Epithelial cell of prostate (primary cell): ENCODE measurements around the gene KNOP1.
"Not testable (repeated sequence)": the region's sequence is repeated elsewhere in the genome, so short reads cannot be mapped to it uniquely, and the experiment has no call there.

ENCODE experiments used
- DNase-seq: peaks from one replicate; pipeline ENCODE4 v3.0.0-alpha.2; 2011; ENCODE audit warnings: low read depth, low spot score
- H3K27ac ChIP-seq: fragments of 450-650 bp; 2 replicates; pipeline ENCODE4 v1.5.1; 2017; ENCODE audit warnings: mild to moderate bottlenecking

The KNOP1 gene

DNA sequence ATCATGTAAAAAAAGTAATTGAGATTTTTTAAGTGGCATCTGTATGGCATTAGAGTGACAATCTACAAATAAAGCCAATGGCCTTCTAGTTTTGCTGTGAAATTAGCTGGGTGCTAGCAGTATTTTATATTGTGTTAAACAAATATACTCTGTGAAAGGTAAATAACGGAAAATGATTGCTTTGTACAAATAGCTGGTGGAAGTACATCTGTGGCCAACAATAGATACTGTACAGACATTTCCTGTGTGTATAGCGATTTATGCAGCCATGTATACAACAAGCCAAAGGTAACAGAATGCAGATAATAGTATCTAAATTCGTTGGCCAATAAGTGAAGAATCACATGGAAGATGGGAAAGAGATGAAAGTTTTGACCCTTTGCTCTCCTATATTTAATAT is 26.6 kb upstream of the KNOP1 start:
- no peak overlapping the region for H3K27ac ChIP-seq
- no peak for DNase-seq

DNA sequence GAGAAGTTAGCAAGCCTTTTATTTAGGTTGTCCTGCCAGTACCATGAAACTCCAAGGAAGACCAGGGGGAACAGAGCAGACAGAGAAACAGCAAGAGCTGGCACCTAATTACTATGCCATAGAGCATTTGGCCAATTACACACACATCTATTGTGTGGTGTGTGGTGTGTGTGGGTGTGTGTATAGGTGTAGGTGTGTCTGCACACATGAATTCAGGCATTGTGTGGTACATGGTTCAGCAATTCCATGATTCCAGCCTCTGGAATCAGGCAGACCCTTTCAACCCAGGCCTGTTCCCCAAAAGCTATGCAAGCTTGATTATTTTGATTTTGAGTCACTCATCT is 25.8 kb upstream of the KNOP1 start:
- no peak overlapping the region for H3K27ac ChIP-seq
- DNase-seq: no peak

DNA sequence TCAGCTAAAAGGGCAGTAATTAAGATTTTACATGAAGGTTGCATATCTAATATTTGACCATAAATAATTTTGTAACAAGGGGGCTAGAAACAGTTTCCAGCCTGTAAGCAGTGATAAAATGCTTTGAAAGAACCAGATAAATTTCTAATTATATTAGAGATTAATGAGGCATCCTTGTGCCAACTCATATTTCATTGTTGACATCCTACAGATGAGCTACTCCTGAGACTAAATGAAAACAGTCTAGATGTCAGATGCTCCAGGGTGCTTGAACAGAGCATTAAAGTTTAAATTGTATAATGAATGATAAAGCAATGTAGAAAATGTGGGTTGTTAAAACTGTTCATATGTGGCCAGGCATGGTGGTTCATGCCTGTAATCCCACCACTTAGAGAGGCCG is 23.3 kb upstream of the KNOP1 start:
- no peak for DNase-seq
- H3K27ac ChIP-seq: no peak overlapping the region

DNA sequence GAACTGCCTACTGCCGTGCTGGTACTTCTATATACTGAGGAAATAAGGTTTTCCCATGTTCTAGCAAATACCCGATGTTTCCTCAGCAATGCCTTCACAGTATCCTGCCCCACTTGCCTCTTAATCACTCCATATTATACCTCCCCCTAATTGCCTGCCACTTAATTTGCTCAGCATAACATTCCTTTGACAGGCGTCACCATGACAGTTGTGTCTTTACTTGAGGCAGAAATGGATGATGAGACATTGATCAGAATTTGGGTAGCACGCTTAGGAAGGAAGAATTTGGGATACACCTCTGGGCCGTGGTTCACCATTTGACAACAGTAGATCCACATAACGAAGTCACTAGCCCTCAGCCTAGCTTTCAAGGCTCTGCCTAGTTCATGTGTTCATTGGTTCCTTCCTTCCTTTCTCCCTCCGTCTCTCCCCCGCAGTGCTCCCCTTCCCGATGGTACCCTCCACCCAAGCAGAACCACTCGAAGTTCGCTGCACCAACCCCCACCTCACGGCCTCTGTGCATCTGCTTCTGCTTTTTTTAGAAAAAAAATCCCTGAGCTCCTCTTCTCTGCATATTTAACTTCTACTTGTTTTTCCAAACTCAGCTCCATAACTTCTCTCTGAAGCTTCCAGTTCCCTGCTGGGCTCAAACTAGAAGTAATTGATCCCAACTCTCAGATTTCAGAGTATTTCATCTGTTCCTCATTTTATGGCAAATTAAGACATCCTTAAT is 19.4 kb upstream of the KNOP1 start:
- DNase-seq: no peak
- no peak overlapping the region for H3K27ac ChIP-seq

DNA sequence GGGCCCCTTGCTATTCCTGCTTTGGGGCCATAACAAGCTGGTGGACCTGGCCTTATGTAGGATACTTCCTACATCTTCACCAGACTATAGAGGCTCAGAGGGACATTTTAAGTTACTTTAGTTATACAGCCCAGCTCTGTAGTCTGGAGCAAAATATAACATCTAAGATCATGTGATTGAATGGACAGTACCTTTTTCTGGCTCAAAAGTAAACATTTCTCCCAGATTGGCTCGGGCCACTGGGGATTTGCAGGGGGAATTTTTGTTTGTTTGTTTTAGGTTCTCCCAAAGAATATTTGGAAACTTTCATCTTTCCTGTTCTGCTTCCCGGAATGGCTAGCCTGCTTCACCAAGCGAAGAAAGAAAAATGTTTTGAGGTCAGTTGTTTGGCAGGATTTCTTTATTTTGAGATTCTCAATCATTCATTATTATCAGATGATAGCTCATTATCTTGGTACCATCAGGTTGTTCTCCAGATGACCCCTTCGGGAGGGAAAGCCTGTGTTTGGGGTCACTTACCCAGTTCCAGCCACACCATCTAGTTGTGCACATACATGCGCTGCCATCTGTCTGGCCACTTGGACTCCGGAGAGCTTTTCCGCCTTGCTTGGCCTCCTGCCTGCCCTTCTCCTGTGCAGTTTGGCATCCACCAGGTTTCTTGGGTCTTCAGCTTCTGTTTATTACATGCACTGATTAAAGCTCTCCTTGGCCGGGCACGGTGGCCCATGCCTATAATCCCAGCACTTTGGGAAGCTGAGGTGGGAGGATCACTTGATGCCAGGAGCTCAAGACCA is 17.2 kb upstream of the KNOP1 start:
- DNase-seq: no peak

DNA sequence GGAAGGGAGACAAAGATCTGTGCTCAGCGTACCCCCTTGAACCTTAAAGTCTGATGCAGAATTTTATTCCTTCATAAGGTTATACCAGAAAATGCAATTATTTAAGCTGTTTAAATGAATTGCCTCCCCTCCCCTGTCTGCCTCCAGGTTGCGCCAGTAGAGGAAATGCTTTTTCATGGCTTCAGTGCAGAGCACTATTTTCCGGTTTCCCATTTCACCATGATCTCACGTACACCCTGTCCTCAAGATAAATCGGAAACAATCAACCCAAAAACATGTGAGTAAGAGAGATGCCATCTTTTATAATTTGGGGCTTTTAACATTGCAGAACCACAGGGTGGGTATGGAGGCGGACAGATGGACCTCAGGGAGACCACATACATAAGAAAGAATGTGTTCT is 15.5 kb upstream of the KNOP1 start:
- no peak for DNase-seq
- no peak overlapping the region for H3K27ac ChIP-seq

More for the DNA sequence above, 17.2 kb upstream of the KNOP1 start:
- H3K27ac ChIP-seq: no peak overlapping the region

DNA sequence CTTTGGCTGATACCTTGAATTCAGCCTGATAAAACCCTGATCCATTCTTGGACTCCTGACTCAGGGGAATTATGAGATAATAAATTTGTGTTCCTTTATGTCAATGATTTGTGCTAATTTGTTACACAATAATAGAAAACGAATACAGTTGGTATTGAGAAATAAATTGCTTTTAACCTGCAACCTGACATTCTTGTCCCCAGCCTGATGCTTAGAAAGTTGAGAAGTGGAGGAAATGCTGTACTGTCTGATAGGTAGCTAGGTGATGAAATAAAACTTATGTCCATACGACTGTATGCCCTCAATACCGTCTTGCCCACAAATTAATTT is 10.6 kb upstream of the KNOP1 start:
- no peak for DNase-seq
- H3K27ac ChIP-seq: no peak overlapping the region

DNA sequence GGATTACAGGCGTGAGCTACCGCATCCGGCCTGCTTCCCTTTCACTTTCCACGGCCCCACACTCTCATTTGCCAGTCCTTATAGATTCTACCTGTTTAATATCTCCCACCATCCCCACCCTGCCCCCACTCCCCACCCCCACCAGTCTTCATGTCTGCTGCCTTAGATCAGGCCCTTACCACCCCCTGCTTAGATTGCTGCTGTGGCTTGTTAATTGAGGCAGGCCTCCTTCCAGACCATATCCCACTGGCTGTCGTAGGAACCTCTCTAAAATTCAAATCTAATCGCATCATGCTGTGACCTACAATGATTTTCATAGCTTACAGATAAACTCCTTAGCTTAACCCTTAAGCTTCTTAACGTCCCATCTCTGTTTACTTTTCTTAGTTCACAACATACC is 5.0 kb upstream of the KNOP1 start:
- no peak overlapping the region for H3K27ac ChIP-seq
- DNase-seq: no peak

DNA sequence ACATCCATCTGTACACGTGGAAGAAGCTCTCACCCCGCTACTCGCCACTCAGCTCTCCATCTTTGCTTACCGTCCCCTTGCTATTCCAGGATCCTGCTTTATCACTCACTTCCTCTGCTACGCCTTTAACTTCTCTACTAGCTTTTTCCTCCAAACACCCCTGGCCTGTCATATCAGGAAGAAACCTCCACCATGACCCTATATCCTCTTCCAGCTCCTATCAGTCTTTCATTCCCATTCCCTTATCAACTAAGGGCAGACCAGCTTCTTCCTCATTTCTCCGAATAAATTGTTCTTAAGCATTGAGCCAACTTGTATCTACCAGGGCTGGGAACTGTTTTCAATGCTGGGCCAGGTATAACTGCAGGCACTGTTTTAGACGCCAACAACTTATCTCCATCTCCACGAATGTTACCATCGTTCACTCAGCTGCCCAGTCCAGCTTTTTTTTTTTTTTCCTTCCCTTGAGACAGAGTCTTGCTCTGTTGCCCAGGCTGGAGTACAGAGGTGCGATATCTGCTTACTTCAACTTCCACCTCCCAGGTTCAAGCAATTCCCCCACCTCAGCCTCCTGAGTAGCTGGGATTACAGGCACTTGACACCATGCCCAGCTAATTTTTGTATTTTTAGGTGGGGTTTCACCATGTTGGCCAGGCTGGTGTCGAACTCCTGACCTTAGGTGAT is 4.4 kb upstream of the KNOP1 start:
- no peak overlapping the region for H3K27ac ChIP-seq
- DNase-seq: no peak

DNA sequence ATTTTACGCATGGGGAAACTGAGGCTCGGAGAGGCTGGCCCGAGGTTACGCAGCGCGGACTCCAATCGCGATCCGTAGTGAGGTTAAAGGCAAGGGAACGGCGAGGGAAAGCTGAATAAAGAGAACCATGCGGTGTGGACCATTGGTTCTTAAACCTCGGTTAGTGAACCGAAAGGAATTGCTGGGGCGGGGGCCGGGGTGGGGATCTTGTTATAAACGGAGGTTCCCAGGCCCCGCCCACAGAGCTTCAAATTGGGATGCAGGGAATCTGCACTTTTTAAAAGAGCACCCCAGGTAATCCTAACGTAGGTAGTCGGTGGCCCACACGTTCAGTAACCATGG is 568 bp upstream of the KNOP1 start:
- peak overlapping the region; percentile 61 for H3K27ac ChIP-seq

DNA sequence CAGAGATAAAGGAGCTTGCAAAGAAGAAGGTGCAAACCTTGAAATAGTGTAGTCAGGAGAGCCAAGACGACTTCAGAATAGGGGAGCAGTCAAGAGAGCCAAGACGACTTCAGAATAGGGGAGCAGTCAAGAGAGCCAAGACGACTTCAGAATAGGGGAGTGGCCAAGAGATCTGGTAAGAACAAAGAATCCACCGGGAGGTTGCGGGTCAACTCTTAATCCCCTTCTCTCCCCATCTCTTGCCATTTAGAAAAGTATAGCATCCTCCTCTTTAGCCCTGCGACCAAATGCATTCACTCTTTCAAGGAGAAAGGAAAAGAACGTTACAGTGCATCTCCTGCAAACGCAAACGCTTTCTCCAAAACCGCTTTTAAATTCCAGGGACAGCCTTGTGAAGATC is 713 bp downstream of the KNOP1 start:
- peak overlapping the region; percentile 61 for H3K27ac ChIP-seq
- no peak for DNase-seq

More for the DNA sequence above, 568 bp upstream of the KNOP1 start:
- no peak for DNase-seq

DNA sequence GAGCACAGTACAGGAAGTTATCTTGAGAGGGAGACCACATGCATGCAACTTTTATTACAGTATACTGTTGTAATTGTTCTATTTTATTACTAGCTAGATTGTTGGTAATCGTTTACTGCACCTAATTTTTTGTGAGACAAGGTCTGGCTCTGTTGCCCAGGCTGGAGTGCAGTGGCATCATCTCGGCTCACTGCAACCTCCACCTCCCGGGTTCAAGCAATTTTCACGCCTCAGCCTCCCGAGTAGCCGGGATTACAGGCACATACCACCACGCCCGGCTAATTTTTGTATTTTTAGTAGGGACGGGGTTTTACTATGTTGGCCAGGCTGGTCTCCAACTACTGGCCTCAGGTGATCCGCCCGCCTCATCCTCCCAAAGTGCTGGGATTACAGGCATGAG is 1.3 kb downstream of the KNOP1 start:
- DNase-seq: not testable (repeated sequence)
- peak overlapping the region; percentile 24 for H3K27ac ChIP-seq

DNA sequence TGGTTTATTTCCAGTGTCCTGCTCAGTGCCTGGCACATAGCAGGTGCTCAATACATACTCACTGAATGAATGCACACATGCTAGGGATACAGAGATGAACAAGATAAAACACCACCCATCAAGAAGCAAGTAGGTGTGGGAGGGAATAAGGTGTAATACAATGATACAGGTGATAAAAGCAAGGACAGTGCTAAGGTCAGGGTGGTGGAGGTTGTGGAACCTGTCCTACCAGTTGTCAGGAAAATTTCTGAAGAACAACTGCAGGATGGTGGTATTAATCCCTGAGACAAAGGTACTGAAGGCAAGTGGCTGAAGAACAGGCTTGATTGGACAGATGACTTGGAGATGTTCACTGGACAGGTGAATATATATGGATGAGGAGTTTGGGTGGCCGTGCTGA is 1.8 kb downstream of the KNOP1 start:
- H3K27ac ChIP-seq: peak overlapping the region; percentile 24

DNA sequence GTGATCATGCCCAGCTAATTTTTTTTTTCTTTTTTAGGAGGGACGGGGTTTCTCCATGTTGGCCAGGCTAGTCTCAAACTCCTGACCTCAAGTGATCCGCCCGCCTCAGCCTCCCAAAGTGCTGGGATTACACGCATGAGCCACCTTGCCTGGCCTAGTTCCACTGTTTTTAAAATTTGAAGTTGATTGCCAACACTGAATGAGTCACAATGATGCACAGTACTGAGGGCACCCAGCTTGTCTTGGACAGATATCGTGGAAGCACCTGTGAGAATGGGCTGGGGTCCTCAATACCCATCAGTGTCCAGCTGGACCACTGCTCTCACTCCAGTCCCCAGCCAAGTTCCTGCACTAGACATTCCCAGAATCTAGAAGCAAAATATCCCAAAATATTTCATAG is 2.5 kb downstream of the KNOP1 start:
- DNase-seq: no peak
- peak overlapping the region; percentile 24 for H3K27ac ChIP-seq

More for the DNA sequence above, 1.8 kb downstream of the KNOP1 start:
- DNase-seq: no peak

DNA sequence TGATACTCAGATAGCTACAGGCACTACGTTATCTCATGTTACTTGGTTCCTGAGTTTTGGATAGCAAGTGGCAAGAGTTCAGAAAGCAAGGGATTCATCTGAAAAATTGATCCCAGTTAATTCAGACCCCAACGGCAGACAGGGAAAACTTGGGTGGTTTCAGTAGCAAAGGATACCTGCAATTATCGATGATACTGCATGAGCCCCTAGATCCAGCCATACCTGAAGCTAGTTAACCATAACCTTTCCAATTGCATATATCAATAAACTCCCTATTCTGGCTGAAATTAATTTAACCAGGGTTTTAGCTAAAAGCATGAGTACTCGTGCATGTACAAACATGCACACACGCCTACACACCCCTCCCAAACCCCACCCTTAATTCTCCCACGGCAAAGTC is 4.3 kb downstream of the KNOP1 start:
- H3K27ac ChIP-seq: no peak overlapping the region
- no peak for DNase-seq

DNA sequence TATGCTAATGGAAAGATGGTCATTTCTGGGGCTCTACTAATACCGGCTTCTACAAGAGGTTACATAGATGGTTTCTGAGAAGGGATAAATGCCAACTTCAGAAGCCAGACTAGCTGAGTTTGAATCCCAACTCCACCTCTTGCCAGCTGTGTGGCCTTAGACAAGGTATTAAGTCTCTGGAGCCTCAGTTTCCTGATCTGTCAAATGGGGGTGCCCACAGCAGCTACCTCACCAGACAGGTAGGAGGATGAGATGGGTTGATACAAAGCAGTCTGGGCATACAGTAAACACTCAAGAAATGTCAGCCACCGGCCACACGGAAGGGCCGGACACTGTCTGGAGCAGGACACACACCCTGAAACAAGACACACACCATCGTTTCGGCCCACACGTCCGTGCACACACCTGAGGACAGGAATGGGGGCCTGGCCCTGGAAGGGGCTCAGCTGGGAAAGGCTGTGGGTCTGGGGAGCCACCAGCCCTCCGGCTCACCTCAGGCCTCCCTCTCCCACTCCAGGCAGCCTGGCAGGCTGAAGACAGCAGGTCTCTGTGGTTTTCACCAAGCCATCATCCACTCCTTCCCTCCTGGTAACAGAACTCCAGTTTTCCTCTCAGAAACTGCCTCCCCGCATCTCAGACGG is 5.5 kb downstream of the KNOP1 start:
- no peak overlapping the region for H3K27ac ChIP-seq
- no peak for DNase-seq

DNA sequence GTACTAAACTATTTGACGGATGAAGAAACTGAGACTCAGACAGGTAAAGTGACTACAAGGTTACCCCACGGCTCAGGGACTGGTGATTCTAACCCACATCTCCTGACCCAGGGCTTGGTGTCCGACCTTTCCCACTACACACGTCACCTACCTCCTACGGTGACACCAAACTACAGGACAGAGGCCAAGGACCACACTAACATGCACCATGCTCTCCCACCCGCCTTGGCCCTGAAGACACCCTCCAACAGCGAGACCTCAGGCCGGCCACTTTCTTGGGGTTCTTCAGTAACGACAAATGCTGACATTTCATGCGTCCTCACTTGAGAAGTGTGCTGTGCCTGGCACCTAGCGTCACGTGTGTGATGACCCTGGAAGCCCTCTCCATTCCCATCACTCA is 6.4 kb downstream of the KNOP1 start:
- H3K27ac ChIP-seq: no peak overlapping the region
- DNase-seq: no peak

DNA sequence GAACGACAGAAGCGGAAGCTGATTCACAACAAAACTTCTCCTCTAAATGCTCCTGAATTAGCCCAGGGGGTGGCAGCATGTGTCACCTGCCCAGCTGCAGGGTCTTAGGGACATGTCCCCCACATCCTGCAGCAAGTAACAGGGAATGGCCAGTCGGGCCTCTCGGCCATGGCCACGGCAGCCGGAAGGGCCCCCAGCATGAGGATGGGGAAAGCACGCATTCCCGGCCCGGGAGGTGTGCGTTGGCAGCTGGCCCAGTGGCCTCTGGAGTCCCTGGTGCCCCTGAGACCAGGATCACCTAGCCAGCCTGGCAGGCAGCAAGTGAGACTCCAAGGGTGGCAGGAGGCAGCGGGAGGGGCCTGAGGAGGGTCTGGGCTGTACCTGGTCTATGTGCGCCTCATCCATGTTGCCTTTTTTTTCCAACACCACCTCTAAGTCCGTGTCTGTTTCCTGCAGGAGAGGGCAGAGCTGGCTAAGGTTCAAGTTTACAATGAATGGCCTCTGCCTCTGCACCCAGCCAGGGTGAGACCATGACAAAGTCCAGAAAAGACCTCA is 7.0 kb downstream of the KNOP1 start:
- DNase-seq: no peak
- no peak overlapping the region for H3K27ac ChIP-seq

DNA sequence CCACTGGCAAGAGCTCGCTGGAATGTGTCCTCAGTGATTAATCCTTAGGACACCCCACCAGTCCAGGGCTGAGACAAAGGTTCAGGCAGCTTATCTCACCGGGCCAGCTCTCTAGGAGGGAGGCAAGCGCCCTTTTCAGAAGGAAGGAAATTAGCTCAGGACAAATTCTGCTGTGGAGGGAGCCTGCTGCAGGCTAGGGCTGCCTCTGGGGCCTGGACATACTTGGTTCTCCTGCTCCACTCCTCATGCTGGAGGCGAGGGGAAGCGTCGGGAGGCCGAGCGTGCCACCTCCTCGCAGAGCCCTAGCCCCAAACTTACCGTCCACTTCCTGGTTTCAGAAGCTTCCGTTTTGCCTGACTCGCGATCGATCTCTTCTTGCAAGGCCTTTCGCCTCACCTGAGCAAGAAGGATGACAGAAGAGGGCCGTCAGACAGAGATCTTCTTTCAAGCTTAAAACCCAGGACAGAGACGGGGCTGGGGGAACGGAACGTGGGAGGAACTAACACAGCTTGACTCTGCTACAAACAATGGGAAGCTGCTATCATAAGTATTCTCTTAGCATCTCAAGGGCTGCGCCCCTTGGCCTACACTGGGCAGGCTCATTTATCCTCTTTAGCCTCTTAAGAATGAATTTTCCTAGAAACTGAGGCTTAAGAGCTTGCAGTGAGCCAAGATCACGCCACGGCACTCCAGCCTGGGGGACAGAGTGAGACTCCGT is 7.7 kb downstream of the KNOP1 start:
- no peak for DNase-seq

More for the DNA sequence above, 7.7 kb downstream of the KNOP1 start:
- no peak overlapping the region for H3K27ac ChIP-seq
